H1 (cell line): ENCODE data around the gene TMED10. TPM values are rescaled to one million over a fixed set of nuclear protein-coding genes. Genes with fewer than 3 reads are reported as not detected.

Experiments used
- ASH2L ChIP-seq: fragments of 200-600, 300-600 bp; sonication (generic); IDR thresholded peaks from one replicate; pipeline ENCODE4 v1.7.1; 2017; ENCODE audit warnings: low read length
- EGR1 ChIP-seq: IDR thresholded peaks from 2 replicates; pipeline ENCODE4 v1.6.1; 2011; ENCODE audit warnings: low read depth, low read length, borderline replicate concordance
- HDAC6 ChIP-seq: IDR thresholded peaks from one replicate; pipeline ENCODE4 v1.7.1; 2012; ENCODE audit warnings: low read depth, mild to moderate bottlenecking, inconsistent platforms, low read length, moderate library complexity
- RFX5 ChIP-seq: IDR thresholded peaks from 2 replicates; pipeline ENCODE4 v1.6.1; 2011; ENCODE audit warnings: low read depth, low read length, improper control_type of control experiment, borderline replicate concordance
- TCF12 ChIP-seq: IDR thresholded peaks from 2 replicates; pipeline ENCODE4 v1.6.1; 2011; ENCODE audit warnings: low read depth, mild to moderate bottlenecking, low read length
- polyA plus RNA-seq, 7 experiments: library from polyadenylated mRNA; depleted of rRNA in 3 of 7; stranded (reverse) in 5 of 7; unstranded in 2 of 7; fragments of >200 nt in 5 of 7; fragments of 200-250 nt in 2 of 7; gene quantifications; 1 replicate in 5 of 7; 2 replicates in 1 of 7; 4 replicates in 1 of 7; pipeline versions ENCODE4 v1.2.1 to v1.2.3, GENCODE V29; 2011 to 2013; ENCODE audit warnings: missing spikeins in 2 of 7, mixed read lengths in 2 of 7
- total RNA-seq: library from RNA; stranded (reverse); fragmentation: NEBNext Ultra II Directional; extraction: Animal tissue kit (Norgen Biotek cat#: 25700); gene quantifications from 2 replicates; pipeline ENCODE4 v1.2.1, GENCODE V29; 2021
- TF ChIP-seq, protein P1 (sequence below): fragments of 300-600 bp; sonication (generic); IDR thresholded peaks from 2 replicates; pipeline ENCODE4 v1.7.1; 2012; ENCODE audit warnings: low read length, moderate library complexity, mild to moderate bottlenecking, inconsistent platforms; ENCODE audit not compliant: insufficient replicate concordance
- TF ChIP-seq, protein P2 (sequence below): IDR thresholded peaks from 2 replicates; pipeline ENCODE4 v1.6.1; 2012; ENCODE audit warnings: inconsistent platforms
- TF ChIP-seq, protein P3 (sequence below), 3 experiments: IDR thresholded peaks; 1 replicate in 2 of 3; 2 replicates in 1 of 3; pipeline versions ENCODE4 v1.5.1 to v1.6.1; 2011; ENCODE audit warnings: low read length in 3 of 3, mild to moderate bottlenecking in 3 of 3, inconsistent platforms in 2 of 3, low read depth in 1 of 3, moderate library complexity in 1 of 3; ENCODE audit not compliant: insufficient read depth in 1 of 3; ENCODE audit errors: control extremely low read depth in 1 of 3

Gene TMED10
- total and polyA plus RNA-seq, 2 of the 8 experiments (the other 6 are each of a cell fraction or from before 2014, with no cell fraction given), result 218 to 250 TPM

DNA sequence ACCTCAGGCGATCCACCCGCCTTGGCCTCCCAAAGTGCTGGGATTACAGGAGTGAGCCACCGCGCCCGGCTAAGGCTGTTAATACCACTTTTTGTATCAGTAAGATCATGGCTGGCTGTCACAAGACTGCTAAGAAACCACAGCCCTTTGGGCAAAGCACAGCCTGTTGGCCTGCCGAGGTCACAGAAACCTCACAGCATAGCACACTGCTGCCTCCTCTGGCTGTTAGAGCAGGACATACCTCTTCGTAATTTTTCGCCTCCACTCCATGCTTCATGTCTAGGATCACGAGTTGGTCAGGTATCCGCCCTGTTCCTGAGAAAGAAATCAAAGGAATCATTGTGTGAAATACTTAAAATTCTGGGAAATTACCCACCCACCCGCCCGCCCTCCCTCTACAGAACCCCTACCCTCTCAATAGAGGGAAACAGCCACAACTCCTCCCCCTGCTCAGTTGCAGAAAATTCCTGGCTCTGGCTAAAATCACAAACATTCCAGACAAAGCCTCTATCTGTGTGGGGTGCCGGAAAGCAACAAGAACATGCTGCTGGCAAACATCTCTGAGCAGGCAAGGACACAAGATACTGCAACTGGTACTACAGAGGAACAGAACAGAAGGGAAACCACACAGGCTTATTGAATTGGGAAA lies 28.9 kb downstream of the TMED10 start (continued):
- TF ChIP-seq, protein P1, sequence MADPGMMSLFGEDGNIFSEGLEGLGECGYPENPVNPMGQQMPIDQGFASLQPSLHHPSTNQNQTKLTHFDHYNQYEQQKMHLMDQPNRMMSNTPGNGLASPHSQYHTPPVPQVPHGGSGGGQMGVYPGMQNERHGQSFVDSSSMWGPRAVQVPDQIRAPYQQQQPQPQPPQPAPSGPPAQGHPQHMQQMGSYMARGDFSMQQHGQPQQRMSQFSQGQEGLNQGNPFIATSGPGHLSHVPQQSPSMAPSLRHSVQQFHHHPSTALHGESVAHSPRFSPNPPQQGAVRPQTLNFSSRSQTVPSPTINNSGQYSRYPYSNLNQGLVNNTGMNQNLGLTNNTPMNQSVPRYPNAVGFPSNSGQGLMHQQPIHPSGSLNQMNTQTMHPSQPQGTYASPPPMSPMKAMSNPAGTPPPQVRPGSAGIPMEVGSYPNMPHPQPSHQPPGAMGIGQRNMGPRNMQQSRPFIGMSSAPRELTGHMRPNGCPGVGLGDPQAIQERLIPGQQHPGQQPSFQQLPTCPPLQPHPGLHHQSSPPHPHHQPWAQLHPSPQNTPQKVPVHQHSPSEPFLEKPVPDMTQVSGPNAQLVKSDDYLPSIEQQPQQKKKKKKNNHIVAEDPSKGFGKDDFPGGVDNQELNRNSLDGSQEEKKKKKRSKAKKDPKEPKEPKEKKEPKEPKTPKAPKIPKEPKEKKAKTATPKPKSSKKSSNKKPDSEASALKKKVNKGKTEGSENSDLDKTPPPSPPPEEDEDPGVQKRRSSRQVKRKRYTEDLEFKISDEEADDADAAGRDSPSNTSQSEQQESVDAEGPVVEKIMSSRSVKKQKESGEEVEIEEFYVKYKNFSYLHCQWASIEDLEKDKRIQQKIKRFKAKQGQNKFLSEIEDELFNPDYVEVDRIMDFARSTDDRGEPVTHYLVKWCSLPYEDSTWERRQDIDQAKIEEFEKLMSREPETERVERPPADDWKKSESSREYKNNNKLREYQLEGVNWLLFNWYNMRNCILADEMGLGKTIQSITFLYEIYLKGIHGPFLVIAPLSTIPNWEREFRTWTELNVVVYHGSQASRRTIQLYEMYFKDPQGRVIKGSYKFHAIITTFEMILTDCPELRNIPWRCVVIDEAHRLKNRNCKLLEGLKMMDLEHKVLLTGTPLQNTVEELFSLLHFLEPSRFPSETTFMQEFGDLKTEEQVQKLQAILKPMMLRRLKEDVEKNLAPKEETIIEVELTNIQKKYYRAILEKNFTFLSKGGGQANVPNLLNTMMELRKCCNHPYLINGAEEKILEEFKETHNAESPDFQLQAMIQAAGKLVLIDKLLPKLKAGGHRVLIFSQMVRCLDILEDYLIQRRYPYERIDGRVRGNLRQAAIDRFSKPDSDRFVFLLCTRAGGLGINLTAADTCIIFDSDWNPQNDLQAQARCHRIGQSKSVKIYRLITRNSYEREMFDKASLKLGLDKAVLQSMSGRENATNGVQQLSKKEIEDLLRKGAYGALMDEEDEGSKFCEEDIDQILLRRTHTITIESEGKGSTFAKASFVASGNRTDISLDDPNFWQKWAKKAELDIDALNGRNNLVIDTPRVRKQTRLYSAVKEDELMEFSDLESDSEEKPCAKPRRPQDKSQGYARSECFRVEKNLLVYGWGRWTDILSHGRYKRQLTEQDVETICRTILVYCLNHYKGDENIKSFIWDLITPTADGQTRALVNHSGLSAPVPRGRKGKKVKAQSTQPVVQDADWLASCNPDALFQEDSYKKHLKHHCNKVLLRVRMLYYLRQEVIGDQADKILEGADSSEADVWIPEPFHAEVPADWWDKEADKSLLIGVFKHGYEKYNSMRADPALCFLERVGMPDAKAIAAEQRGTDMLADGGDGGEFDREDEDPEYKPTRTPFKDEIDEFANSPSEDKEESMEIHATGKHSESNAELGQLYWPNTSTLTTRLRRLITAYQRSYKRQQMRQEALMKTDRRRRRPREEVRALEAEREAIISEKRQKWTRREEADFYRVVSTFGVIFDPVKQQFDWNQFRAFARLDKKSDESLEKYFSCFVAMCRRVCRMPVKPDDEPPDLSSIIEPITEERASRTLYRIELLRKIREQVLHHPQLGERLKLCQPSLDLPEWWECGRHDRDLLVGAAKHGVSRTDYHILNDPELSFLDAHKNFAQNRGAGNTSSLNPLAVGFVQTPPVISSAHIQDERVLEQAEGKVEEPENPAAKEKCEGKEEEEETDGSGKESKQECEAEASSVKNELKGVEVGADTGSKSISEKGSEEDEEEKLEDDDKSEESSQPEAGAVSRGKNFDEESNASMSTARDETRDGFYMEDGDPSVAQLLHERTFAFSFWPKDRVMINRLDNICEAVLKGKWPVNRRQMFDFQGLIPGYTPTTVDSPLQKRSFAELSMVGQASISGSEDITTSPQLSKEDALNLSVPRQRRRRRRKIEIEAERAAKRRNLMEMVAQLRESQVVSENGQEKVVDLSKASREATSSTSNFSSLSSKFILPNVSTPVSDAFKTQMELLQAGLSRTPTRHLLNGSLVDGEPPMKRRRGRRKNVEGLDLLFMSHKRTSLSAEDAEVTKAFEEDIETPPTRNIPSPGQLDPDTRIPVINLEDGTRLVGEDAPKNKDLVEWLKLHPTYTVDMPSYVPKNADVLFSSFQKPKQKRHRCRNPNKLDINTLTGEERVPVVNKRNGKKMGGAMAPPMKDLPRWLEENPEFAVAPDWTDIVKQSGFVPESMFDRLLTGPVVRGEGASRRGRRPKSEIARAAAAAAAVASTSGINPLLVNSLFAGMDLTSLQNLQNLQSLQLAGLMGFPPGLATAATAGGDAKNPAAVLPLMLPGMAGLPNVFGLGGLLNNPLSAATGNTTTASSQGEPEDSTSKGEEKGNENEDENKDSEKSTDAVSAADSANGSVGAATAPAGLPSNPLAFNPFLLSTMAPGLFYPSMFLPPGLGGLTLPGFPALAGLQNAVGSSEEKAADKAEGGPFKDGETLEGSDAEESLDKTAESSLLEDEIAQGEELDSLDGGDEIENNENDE, result no peak
- TF ChIP-seq TCF12 (no peak), EGR1 (no peak), HDAC6 (no peak), RFX5 (no peak), ASH2L (no peak)
- TF ChIP-seq, protein P2, sequence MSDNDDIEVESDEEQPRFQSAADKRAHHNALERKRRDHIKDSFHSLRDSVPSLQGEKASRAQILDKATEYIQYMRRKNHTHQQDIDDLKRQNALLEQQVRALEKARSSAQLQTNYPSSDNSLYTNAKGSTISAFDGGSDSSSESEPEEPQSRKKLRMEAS, result 0 out of 2 replicates have a peak, but pooled peaks have one; percentile 12
- TF ChIP-seq, protein P3, sequence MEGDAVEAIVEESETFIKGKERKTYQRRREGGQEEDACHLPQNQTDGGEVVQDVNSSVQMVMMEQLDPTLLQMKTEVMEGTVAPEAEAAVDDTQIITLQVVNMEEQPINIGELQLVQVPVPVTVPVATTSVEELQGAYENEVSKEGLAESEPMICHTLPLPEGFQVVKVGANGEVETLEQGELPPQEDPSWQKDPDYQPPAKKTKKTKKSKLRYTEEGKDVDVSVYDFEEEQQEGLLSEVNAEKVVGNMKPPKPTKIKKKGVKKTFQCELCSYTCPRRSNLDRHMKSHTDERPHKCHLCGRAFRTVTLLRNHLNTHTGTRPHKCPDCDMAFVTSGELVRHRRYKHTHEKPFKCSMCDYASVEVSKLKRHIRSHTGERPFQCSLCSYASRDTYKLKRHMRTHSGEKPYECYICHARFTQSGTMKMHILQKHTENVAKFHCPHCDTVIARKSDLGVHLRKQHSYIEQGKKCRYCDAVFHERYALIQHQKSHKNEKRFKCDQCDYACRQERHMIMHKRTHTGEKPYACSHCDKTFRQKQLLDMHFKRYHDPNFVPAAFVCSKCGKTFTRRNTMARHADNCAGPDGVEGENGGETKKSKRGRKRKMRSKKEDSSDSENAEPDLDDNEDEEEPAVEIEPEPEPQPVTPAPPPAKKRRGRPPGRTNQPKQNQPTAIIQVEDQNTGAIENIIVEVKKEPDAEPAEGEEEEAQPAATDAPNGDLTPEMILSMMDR (IDR thresholded peaks at IDR 0.05; ENCODE audit: control extremely low read depth in 1 of 3, insufficient read depth in 1 of 3, low read depth in 1 of 3, low read length in 3 of 3), result peak; percentile 61 to 79 (median 62)
